Loucy (cell line): ENCODE measurements around the gene PREX1.

Source experiments
- H2AFZ ChIP-seq: fragments of 200-600 bp; sonication (generic); 2 replicates; pipeline ENCODE4 v1.6.0; 2016; ENCODE audit warnings: antibody characterized with exemption, mild to moderate bottlenecking, low read length, moderate library complexity
- H3F3A ChIP-seq: fragments of 200-600 bp; 2 replicates; pipeline ENCODE4 v1.6.0; 2016; ENCODE audit warnings: antibody characterized with exemption, low read depth, mild to moderate bottlenecking
- H3K27me3 ChIP-seq: fragments of 200-600 bp; sonication (generic); 2 replicates; pipeline ENCODE4 v1.6.1; 2014; ENCODE audit warnings: low read length, mild to moderate bottlenecking; ENCODE audit not compliant: insufficient read depth, poor library complexity, severe bottlenecking
- H3K36me3 ChIP-seq: fragments of 200-600 bp; sonication (generic); 2 replicates; pipeline ENCODE4 v1.6.1; 2016; ENCODE audit warnings: low read length; ENCODE audit not compliant: insufficient read depth
- H3K4me1 ChIP-seq: fragments of 200-600 bp; sonication (generic); 2 replicates; pipeline ENCODE4 v1.5.1; 2014; ENCODE audit warnings: low read length, mild to moderate bottlenecking; ENCODE audit not compliant: insufficient read depth, poor library complexity, severe bottlenecking
- H3K4me2 ChIP-seq: fragments of 200-600 bp; sonication (generic); 2 replicates; pipeline ENCODE4 v1.6.0; 2014; ENCODE audit warnings: antibody characterized with exemption, low read length, low read depth, mild to moderate bottlenecking; ENCODE audit not compliant: poor library complexity, severe bottlenecking
- H3K4me3 ChIP-seq: fragments of 200-600 bp; sonication (generic); 2 replicates; pipeline ENCODE4 v1.5.1; 2014; ENCODE audit warnings: low read length, mild to moderate bottlenecking, mixed read lengths; ENCODE audit not compliant: poor library complexity, severe bottlenecking
- H3K79me2 ChIP-seq: fragments of 200-600 bp; sonication (generic); 2 replicates; pipeline ENCODE4 v1.6.1; 2014; ENCODE audit warnings: low read length; ENCODE audit not compliant: insufficient read depth
- H3K9ac ChIP-seq: fragments of 200-600 bp; sonication (generic); 2 replicates; pipeline ENCODE4 v1.6.0; 2014; ENCODE audit warnings: mild to moderate bottlenecking, low read depth, low read length, moderate library complexity; ENCODE audit not compliant: poor library complexity, severe bottlenecking
- H3K9me2 ChIP-seq: fragments of 200-600 bp; sonication (generic); replicated peaks from 2 replicates; pipeline ENCODE4 v1.6.1; 2016; ENCODE audit warnings: low read depth, low read length, mixed read lengths
- H3K9me3 ChIP-seq: fragments of 200-600 bp; sonication (generic); 2 replicates; pipeline ENCODE4 v1.6.1; 2014; ENCODE audit warnings: mild to moderate bottlenecking, antibody characterized with exemption, low read length, low read depth; ENCODE audit not compliant: insufficient read depth
- H4K20me1 ChIP-seq: fragments of 200-600 bp; sonication (generic); 2 replicates; pipeline ENCODE4 v1.6.0; 2014; ENCODE audit warnings: antibody characterized with exemption, low read length, mild to moderate bottlenecking; ENCODE audit not compliant: insufficient read depth, poor library complexity, severe bottlenecking
- CTCF ChIP-seq: fragments of 200-600 bp; sonication (generic); conservative IDR thresholded peaks from 2 replicates; pipeline ENCODE4 v1.5.1; 2014; ENCODE audit warnings: mild to moderate bottlenecking, antibody characterized with exemption, low read length
- EZH2phosphoT487 ChIP-seq: fragments of 200-600 bp; IDR thresholded peaks from 2 replicates; pipeline ENCODE4 v1.6.1; 2018; ENCODE audit warnings: antibody characterized with exemption, mild to moderate bottlenecking, moderate library complexity, borderline replicate concordance

The PREX1 gene

GRCh38 chr20:48584391-48585060, 243.3 kb downstream of the PREX1 start:
- H4K20me1 ChIP-seq, result no peaks in the 10 kb centered on the region
- no peaks in the 10 kb centered on the region for H3F3A ChIP-seq

GRCh38 chr20:48583801-48584200, 244.0 kb downstream of the PREX1 start:
- TF ChIP-seq EZH2phosphoT487 (no peak), CTCF (no peak)
- no peaks in the 10 kb centered on the region for H3K9me3 ChIP-seq
- H3K4me1 ChIP-seq, result no peaks in the 10 kb centered on the region

More at GRCh38 chr20:48584391-48585060, 243.3 kb downstream of the PREX1 start:
- H3K27me3 ChIP-seq, result no peaks in the 10 kb centered on the region
- H3K4me1 ChIP-seq, result no peaks in the 10 kb centered on the region
- H3K4me3 ChIP-seq, result no peak overlapping the region
- no peaks in the 10 kb centered on the region for H3K36me3 ChIP-seq
- no peak overlapping the region for H2AFZ ChIP-seq
- H3K79me2 ChIP-seq, result no peaks in the 10 kb centered on the region
- no peak for TF ChIP-seq CTCF
- TF ChIP-seq EZH2phosphoT487, result no peak
- no peak overlapping the region for H3K9ac ChIP-seq
- no peaks in the 10 kb centered on the region for H3K9me2 ChIP-seq
- no peaks in the 10 kb centered on the region for H3K9me3 ChIP-seq
- H3K4me2 ChIP-seq, result no peak overlapping the region

GRCh38 chr20:48583171-48583570, 244.6 kb downstream of the PREX1 start:
- Histone ChIP-seq H3K9me2 (no peaks in the 10 kb centered on the region), H3K27me3 (no peaks in the 10 kb centered on the region), H2AFZ (no peak overlapping the region), H4K20me1 (no peaks in the 10 kb centered on the region), H3K79me2 (no peaks in the 10 kb centered on the region), H3K9ac (no peak overlapping the region), H3F3A (no peaks in the 10 kb centered on the region), H3K4me1 (no peaks in the 10 kb centered on the region), H3K4me2 (no peak overlapping the region), H3K9me3 (no peaks in the 10 kb centered on the region), H3K36me3 (no peaks in the 10 kb centered on the region), H3K4me3 (no peak overlapping the region)
- TF ChIP-seq EZH2phosphoT487, result no peak
- no peak for TF ChIP-seq CTCF

More at GRCh38 chr20:48583801-48584200, 244.0 kb downstream of the PREX1 start:
- Histone ChIP-seq H3K79me2 (no peaks in the 10 kb centered on the region), H2AFZ (no peak overlapping the region), H3K9me2 (no peaks in the 10 kb centered on the region), H3K4me2 (no peak overlapping the region), H3K9ac (no peak overlapping the region), H3F3A (no peaks in the 10 kb centered on the region), H3K36me3 (no peaks in the 10 kb centered on the region), H3K4me3 (no peak overlapping the region), H3K27me3 (no peaks in the 10 kb centered on the region), H4K20me1 (no peaks in the 10 kb centered on the region)
